GM12865 (cell line): ENCODE measurements around the gene MRPL12.

Experiments
- DNase-seq: peaks from one replicate; pipeline ENCODE4 v3.0.0; 2010; ENCODE audit warnings: low read depth
- H3K4me3 ChIP-seq: 2 replicates; pipeline ENCODE4 v1.5.1; 2011; ENCODE audit warnings: mild to moderate bottlenecking, low read depth, low read length, control low read depth
- CTCF ChIP-seq: IDR thresholded peaks from 2 replicates; pipeline ENCODE4 v1.5.1; 2011; ENCODE audit warnings: low read length, control low read depth, low read depth, inconsistent platforms; ENCODE audit not compliant: insufficient read depth; ENCODE audit errors: missing control alignments

Gene MRPL12

GRCh38 chr17:81681672-81682071, 21.5 kb upstream of the MRPL12 start:
- DNase-seq: no peak
- no peak for TF ChIP-seq CTCF
- no peak overlapping the region for H3K4me3 ChIP-seq

GRCh38 chr17:81682565-81683207, 20.5 kb upstream of the MRPL12 start:
- no peak for DNase-seq
- no peak for TF ChIP-seq CTCF
- peak overlapping the region; percentile 88 for H3K4me3 ChIP-seq

GRCh38 chr17:81683208-81683583, 20.0 kb upstream of the MRPL12 start:
- no peak for DNase-seq
- TF ChIP-seq CTCF: no peak
- peak overlapping the region; percentile 88 for H3K4me3 ChIP-seq

- peak; percentile 99 for DNase-seq
- no peak for TF ChIP-seq CTCF
- H3K4me3 ChIP-seq: peak within 1 kb of the TSS; percentile 94
Observed at GRCh38 chr17:81683584-81684441, 19.4 kb upstream of the MRPL12 start, which contains the start of the genes ARL16 and HGS. Gene ARL16 (minus strand): TSS chr17:81683797. CDS start chr17:81683753, 44 bp downstream. Gene HGS (plus strand): TSS chr17:81684011. CDS start chr17:81684067, 56 bp downstream.

- peak overlapping the region; percentile 94 for H3K4me3 ChIP-seq
- no peak for DNase-seq
- TF ChIP-seq CTCF: no peak
Observed at GRCh38 chr17:81684442-81684911, 18.7 kb upstream of the MRPL12 start.

GRCh38 chr17:81685108-81685507, 18.1 kb upstream of the MRPL12 start:
- no peak for DNase-seq
- TF ChIP-seq CTCF: no peak
- H3K4me3 ChIP-seq: peak overlapping the region; percentile 94
